ENCODE results near the gene SFXN1. TPM values are rescaled to one million over a fixed set of nuclear protein-coding genes. Genes with fewer than 3 reads are reported as not detected.

Gene SFXN1
- total RNA-seq, 1 donor from 2014 or later: 49.9 TPM

DNA sequence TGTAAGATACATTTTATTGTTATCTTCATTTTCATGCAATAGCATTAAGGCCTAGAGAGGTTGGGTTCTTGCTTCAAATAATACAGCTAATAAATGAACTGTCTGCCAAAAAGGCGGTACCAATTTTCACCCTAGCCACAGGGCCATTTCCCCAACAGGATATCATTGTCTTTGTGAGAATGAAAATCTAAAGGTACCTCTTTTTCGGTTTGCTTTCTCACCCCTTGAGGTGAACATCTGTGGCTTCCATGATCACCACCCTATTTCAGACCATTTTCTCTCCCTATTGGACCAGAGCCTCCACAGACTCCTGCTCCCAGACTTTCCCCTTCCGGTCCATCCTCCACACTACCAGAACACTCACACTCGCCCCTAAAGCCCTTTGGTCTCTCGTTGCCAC, 60.2 kb downstream of the SFXN1 start:
- no peak overlapping the region for H3K4me3 ChIP-seq (ENCODE audit: low read depth, low read length)
- no peak for DNase-seq (ENCODE audit: low read depth)
- TF ChIP-seq, protein P1, sequence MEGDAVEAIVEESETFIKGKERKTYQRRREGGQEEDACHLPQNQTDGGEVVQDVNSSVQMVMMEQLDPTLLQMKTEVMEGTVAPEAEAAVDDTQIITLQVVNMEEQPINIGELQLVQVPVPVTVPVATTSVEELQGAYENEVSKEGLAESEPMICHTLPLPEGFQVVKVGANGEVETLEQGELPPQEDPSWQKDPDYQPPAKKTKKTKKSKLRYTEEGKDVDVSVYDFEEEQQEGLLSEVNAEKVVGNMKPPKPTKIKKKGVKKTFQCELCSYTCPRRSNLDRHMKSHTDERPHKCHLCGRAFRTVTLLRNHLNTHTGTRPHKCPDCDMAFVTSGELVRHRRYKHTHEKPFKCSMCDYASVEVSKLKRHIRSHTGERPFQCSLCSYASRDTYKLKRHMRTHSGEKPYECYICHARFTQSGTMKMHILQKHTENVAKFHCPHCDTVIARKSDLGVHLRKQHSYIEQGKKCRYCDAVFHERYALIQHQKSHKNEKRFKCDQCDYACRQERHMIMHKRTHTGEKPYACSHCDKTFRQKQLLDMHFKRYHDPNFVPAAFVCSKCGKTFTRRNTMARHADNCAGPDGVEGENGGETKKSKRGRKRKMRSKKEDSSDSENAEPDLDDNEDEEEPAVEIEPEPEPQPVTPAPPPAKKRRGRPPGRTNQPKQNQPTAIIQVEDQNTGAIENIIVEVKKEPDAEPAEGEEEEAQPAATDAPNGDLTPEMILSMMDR (conservative IDR thresholded peaks at IDR 0.05; ENCODE audit: low read depth, low read length): no peak

DNA sequence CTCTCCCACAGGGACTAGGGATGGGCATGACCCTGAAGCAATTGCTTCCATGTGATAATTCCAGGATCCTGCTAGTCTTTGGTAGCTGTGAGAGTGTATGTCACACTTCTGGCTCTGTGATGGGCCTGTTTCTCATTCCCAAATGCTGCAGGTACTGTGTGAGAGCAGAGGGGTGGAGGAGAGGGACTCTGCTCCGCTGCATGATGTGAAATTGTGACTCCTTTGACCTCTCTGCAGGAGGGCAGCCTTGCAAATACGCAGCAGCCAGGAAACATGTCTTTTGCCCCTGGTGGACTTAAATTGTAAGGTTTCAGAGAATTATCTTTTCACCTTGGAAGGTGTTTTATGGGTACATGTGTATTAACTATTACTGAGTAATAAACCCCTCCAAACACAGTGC, 61.6 kb downstream of the SFXN1 start:
- TF ChIP-seq, protein P1 (conservative IDR thresholded peaks at IDR 0.05; ENCODE audit: low read depth, low read length): no peak
- H3K4me3 ChIP-seq (ENCODE audit: low read depth, low read length): no peak overlapping the region
- no peak for DNase-seq (ENCODE audit: low read depth)

DNA sequence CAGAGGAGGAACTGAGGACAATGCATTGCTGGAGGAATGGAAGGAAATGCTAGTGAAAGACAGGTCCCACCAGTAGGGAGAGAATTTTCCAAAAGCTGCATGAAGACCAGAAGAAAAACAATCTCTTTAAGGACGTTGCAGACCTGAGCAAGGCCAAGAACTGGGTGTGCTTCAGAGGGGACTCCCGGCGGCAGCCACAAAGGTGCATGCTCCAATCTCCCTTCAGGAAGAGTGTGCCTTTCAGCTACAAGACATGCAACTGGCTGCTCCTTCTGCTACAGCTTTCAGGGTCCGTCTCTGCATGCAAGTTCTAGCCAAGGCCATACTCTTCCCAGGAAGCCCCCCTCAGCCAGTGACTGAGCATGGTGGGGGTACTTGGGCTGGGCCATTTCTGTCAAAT, 62.9 kb downstream of the SFXN1 start:
- H3K4me3 ChIP-seq (ENCODE audit: low read depth, low read length): no peak overlapping the region
- TF ChIP-seq, protein P1 (conservative IDR thresholded peaks at IDR 0.05; ENCODE audit: low read depth, low read length): no peak
- no peak for DNase-seq (ENCODE audit: low read depth)

- TF ChIP-seq, protein P1 (conservative IDR thresholded peaks at IDR 0.05; ENCODE audit: low read depth, low read length): no peak
- no peak overlapping the region for H3K4me3 ChIP-seq (ENCODE audit: low read depth, low read length)
- no peak for DNase-seq (ENCODE audit: low read depth)
These were observed 64.0 kb downstream of the SFXN1 start for GRCh38 chr5:175542232-175542965.

DNA sequence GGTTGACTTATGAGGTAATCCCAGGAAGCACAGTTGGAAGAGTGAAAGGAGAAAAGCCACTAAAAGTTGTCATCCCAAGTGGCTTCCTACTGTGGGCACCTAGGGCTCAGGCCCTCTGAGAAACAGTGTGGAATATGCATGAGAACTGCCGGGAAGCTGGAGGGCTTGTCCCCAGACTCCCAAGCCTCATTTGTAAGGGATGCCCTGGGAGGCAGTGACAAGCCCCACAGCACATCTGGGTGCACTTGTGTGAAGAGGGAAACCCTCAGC, 64.5 kb downstream of the SFXN1 start:
- TF ChIP-seq, protein P1 (conservative IDR thresholded peaks at IDR 0.05; ENCODE audit: low read depth, low read length): no peak
- no peak overlapping the region for H3K4me3 ChIP-seq (ENCODE audit: low read depth, low read length)
- DNase-seq (ENCODE audit: low read depth): no peak

DNA sequence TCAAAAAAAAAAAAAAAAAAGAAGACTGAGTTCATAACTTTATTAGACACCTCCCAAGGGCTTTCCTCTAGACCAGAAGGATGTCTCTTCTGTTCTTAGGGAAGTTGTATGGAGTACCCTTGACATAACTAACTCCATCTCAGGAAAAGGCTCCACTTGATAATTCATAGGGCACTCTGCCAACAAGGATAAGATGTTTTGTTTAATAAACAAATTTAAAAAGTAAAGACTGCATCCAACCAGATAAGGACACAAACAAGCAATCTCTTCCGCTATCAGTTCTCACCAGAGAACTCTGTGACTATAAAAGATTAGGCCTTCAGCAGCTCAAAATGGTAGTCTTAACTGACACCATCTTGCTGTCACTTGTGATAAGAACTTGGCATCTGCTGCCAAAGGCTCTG, 65.8 kb downstream of the SFXN1 start:
- DNase-seq (ENCODE audit: low read depth): no peak
- TF ChIP-seq, protein P1 (conservative IDR thresholded peaks at IDR 0.05; ENCODE audit: low read depth, low read length): no peak
- H3K4me3 ChIP-seq (ENCODE audit: low read depth, low read length): no peak overlapping the region

DNA sequence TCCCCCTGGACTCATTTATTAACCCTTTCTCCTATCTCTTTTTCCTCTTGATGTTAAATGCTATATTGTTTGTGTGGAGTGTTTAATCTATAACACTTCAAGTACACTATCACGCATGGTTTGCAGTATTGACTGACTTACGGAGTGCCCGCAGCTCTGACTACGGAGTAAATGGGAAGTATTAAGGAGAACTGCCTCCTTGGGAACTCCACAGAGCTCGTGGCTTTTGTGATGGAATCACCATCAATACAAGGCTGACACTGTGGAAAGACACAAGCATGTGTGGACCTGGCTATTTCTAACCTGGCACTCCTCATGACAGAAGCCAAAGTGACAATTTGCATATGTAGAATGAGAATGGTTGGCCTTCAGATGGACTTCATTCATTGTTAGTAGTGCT, 66.2 kb downstream of the SFXN1 start:
- no peak for DNase-seq (ENCODE audit: low read depth)
- no peak overlapping the region for H3K4me3 ChIP-seq (ENCODE audit: low read depth, low read length)
- TF ChIP-seq, protein P1 (conservative IDR thresholded peaks at IDR 0.05; ENCODE audit: low read depth, low read length): no peak
